LNCaP clone FGC (cell line): ENCODE results near the gene NHSL1.

Experiments used
- DNase-seq: peaks from one replicate; pipeline ENCODE4 v3.0.0-alpha.2; 2011; ENCODE audit warnings: low read depth
- H3K4me3 ChIP-seq: 2 replicates; pipeline ENCODE4 v1.5.1; 2011; ENCODE audit warnings: mild to moderate bottlenecking, low read depth, low read length, control low read depth
- CTCF ChIP-seq: IDR thresholded peaks from 2 replicates; pipeline ENCODE4 v1.5.1; 2012; ENCODE audit warnings: mild to moderate bottlenecking; ENCODE audit not compliant: control insufficient read depth, insufficient read depth; ENCODE audit errors: extremely low read depth

Gene NHSL1

GRCh38 chr6:138507977-138508675 is 8.8 kb upstream of the NHSL1 start:
- DNase-seq: no peak
- no peak overlapping the region for H3K4me3 ChIP-seq
- TF ChIP-seq CTCF: no peak

- no peak for TF ChIP-seq CTCF
- no peak for DNase-seq
- no peak overlapping the region for H3K4me3 ChIP-seq
These were observed 5.7 kb upstream of the NHSL1 start for GRCh38 chr6:138504764-138505689.

- no peak for DNase-seq
- no peak for TF ChIP-seq CTCF
- H3K4me3 ChIP-seq: no peak overlapping the region
These were observed 4.8 kb upstream of the NHSL1 start for GRCh38 chr6:138503881-138504680.

GRCh38 chr6:138502546-138502945 is 3.3 kb upstream of the NHSL1 start:
- TF ChIP-seq CTCF: no peak
- DNase-seq: no peak
- H3K4me3 ChIP-seq: no peak overlapping the region

GRCh38 chr6:138500867-138501446 is 1.7 kb upstream of the NHSL1 start:
- no peak overlapping the region for H3K4me3 ChIP-seq
- no peak for TF ChIP-seq CTCF
- no peak for DNase-seq

- DNase-seq: no peak
- TF ChIP-seq CTCF: no peak
- no peak overlapping the region for H3K4me3 ChIP-seq
These were observed 861 bp upstream of the NHSL1 start for GRCh38 chr6:138500045-138500665.
